OCI-LY1 (cell line): ENCODE measurements around the gene ADAM12.

Source experiments
- EZH2 ChIP-seq: fragments of 200-600 bp; sonication (generic), shearing (Covaris generic); IDR thresholded peaks from 2 replicates; pipeline ENCODE4 v1.8.0; 2017; ENCODE audit warnings: borderline replicate concordance, mixed run types, mild to moderate bottlenecking, antibody characterized with exemption, low read length, moderate library complexity, mixed read lengths
- TF ChIP-seq, protein P1 (sequence below): fragments of 200-600 bp; sonication (generic), shearing (Covaris generic); IDR thresholded peaks from 2 replicates; pipeline ENCODE4 v1.5.1; 2017; ENCODE audit warnings: mild to moderate bottlenecking, antibody characterized with exemption, low read length, moderate library complexity, mixed read lengths

- TF ChIP-seq, protein P1, sequence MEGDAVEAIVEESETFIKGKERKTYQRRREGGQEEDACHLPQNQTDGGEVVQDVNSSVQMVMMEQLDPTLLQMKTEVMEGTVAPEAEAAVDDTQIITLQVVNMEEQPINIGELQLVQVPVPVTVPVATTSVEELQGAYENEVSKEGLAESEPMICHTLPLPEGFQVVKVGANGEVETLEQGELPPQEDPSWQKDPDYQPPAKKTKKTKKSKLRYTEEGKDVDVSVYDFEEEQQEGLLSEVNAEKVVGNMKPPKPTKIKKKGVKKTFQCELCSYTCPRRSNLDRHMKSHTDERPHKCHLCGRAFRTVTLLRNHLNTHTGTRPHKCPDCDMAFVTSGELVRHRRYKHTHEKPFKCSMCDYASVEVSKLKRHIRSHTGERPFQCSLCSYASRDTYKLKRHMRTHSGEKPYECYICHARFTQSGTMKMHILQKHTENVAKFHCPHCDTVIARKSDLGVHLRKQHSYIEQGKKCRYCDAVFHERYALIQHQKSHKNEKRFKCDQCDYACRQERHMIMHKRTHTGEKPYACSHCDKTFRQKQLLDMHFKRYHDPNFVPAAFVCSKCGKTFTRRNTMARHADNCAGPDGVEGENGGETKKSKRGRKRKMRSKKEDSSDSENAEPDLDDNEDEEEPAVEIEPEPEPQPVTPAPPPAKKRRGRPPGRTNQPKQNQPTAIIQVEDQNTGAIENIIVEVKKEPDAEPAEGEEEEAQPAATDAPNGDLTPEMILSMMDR, result no peak
- TF ChIP-seq EZH2, result no peak
These were observed 376.3 kb downstream of the ADAM12 start for GRCh38 chr10:126011995-126012394.
